ENCODE measurements around the gene NEK1.

Gene NEK1

GRCh38 chr4:169611157-169611556, 1.2 kb downstream of the NEK1 start:
- peak overlapping the region; percentile 98 for H3K27ac Mint-ChIP-seq (ENCODE audit: low read depth)
- peak overlapping the region; percentile 99 for H3K4me3 Mint-ChIP-seq
- peaks cover 13% of the 10 kb centered on the region for H3K36me3 Mint-ChIP-seq (ENCODE audit: insufficient read depth)
- peaks cover 43% of the 10 kb centered on the region for H3K4me1 Mint-ChIP-seq
- ATAC-seq (replicated peaks; ENCODE audit: extremely low read depth, poor library complexity, severe bottlenecking) (no peak), DNase-seq (ENCODE audit: low spot score in 2 of 2) (no peak)
- H3K9me3 Mint-ChIP-seq = no peaks in the 10 kb centered on the region
- H3K27me3 Mint-ChIP-seq = no peaks in the 10 kb centered on the region

- Mint-ChIP-seq H3K4me3 (no peak overlapping the region), H3K27ac (ENCODE audit: low read depth) (no peak overlapping the region), H3K4me1 (peaks cover 13% of the 10 kb centered on the region), H3K36me3 (ENCODE audit: insufficient read depth) (peaks cover 13% of the 10 kb centered on the region), H3K9me3 (no peaks in the 10 kb centered on the region), H3K27me3 (no peaks in the 10 kb centered on the region)
- ATAC-seq (replicated peaks; ENCODE audit: extremely low read depth, poor library complexity, severe bottlenecking) (no peak), DNase-seq (ENCODE audit: low spot score in 2 of 2) (no peak)
Measured at GRCh38 chr4:169604903-169605331, 7.5 kb downstream of the NEK1 start.

- no peaks in the 10 kb centered on the region for H3K9me3 Mint-ChIP-seq
- H3K27ac Mint-ChIP-seq (ENCODE audit: low read depth) = no peak overlapping the region
- no peaks in the 10 kb centered on the region for H3K27me3 Mint-ChIP-seq
- H3K36me3 Mint-ChIP-seq (ENCODE audit: insufficient read depth) = peaks cover 13% of the 10 kb centered on the region
- peaks cover 13% of the 10 kb centered on the region for H3K4me1 Mint-ChIP-seq
- DNase-seq (ENCODE audit: low spot score in 2 of 2) = no peak
- ATAC-seq (replicated peaks; ENCODE audit: extremely low read depth, poor library complexity, severe bottlenecking) = no peak
- H3K4me3 Mint-ChIP-seq = no peak overlapping the region
Measured at GRCh38 chr4:169604131-169604900, 8.1 kb downstream of the NEK1 start.

GRCh38 chr4:169603312-169603711, 9.1 kb downstream of the NEK1 start:
- H3K4me3 Mint-ChIP-seq = no peak overlapping the region
- H3K27me3 Mint-ChIP-seq = no peaks in the 10 kb centered on the region
- ATAC-seq (replicated peaks; ENCODE audit: extremely low read depth, poor library complexity, severe bottlenecking) = no peak
- DNase-seq (ENCODE audit: low spot score in 2 of 2) = no peak
- H3K4me1 Mint-ChIP-seq = peaks cover 13% of the 10 kb centered on the region
- no peak overlapping the region for H3K27ac Mint-ChIP-seq (ENCODE audit: low read depth)
- peaks cover 15% of the 10 kb centered on the region for H3K36me3 Mint-ChIP-seq (ENCODE audit: insufficient read depth)
- H3K9me3 Mint-ChIP-seq = no peaks in the 10 kb centered on the region

- H3K9me3 Mint-ChIP-seq = no peaks in the 10 kb centered on the region
- no peak for DNase-seq (ENCODE audit: low spot score in 2 of 2)
- peaks cover 3% of the 10 kb centered on the region for H3K4me1 Mint-ChIP-seq
- H3K27ac Mint-ChIP-seq (ENCODE audit: low read depth) = no peak overlapping the region
- no peak overlapping the region for H3K4me3 Mint-ChIP-seq
- ATAC-seq (replicated peaks; ENCODE audit: extremely low read depth, poor library complexity, severe bottlenecking) = no peak
- H3K36me3 Mint-ChIP-seq (ENCODE audit: insufficient read depth) = peaks cover 20% of the 10 kb centered on the region
- H3K27me3 Mint-ChIP-seq = no peaks in the 10 kb centered on the region
Measured at GRCh38 chr4:169601016-169601771, 11.2 kb downstream of the NEK1 start.

- ATAC-seq (replicated peaks; ENCODE audit: extremely low read depth, poor library complexity, severe bottlenecking) (no peak), DNase-seq (ENCODE audit: low spot score in 2 of 2) (no peak)
- no peaks in the 10 kb centered on the region for H3K4me1 Mint-ChIP-seq
- no peaks in the 10 kb centered on the region for H3K9me3 Mint-ChIP-seq
- H3K36me3 Mint-ChIP-seq (ENCODE audit: insufficient read depth) = peaks cover 14% of the 10 kb centered on the region
- H3K27ac Mint-ChIP-seq (ENCODE audit: low read depth) = no peak overlapping the region
- H3K27me3 Mint-ChIP-seq = no peaks in the 10 kb centered on the region
- H3K4me3 Mint-ChIP-seq = no peak overlapping the region
Measured at GRCh38 chr4:169594560-169595195, 17.7 kb downstream of the NEK1 start.

- no peaks in the 10 kb centered on the region for H3K9me3 Mint-ChIP-seq
- no peak for DNase-seq (ENCODE audit: low spot score in 2 of 2)
- no peak overlapping the region for H3K27ac Mint-ChIP-seq (ENCODE audit: low read depth)
- ATAC-seq (replicated peaks; ENCODE audit: extremely low read depth, poor library complexity, severe bottlenecking) = no peak
- no peaks in the 10 kb centered on the region for H3K27me3 Mint-ChIP-seq
- H3K4me3 Mint-ChIP-seq = no peak overlapping the region
- H3K4me1 Mint-ChIP-seq = no peaks in the 10 kb centered on the region
- peaks cover 15% of the 10 kb centered on the region for H3K36me3 Mint-ChIP-seq (ENCODE audit: insufficient read depth)
Measured at GRCh38 chr4:169593050-169593560, 19.3 kb downstream of the NEK1 start.

GRCh38 chr4:169583563-169583962, 28.8 kb downstream of the NEK1 start:
- peaks cover 19% of the 10 kb centered on the region for H3K36me3 Mint-ChIP-seq (ENCODE audit: insufficient read depth)
- H3K4me3 Mint-ChIP-seq = no peak overlapping the region
- H3K27me3 Mint-ChIP-seq = no peaks in the 10 kb centered on the region
- H3K9me3 Mint-ChIP-seq = no peaks in the 10 kb centered on the region
- ATAC-seq (replicated peaks; ENCODE audit: extremely low read depth, poor library complexity, severe bottlenecking) (no peak), DNase-seq (ENCODE audit: low spot score in 2 of 2) (no peak)
- H3K4me1 Mint-ChIP-seq = no peaks in the 10 kb centered on the region
- no peak overlapping the region for H3K27ac Mint-ChIP-seq (ENCODE audit: low read depth)

GRCh38 chr4:169582706-169583105, 29.7 kb downstream of the NEK1 start:
- DNase-seq (ENCODE audit: low spot score in 2 of 2) = no peak
- Mint-ChIP-seq H3K36me3 (ENCODE audit: insufficient read depth) (peaks cover 19% of the 10 kb centered on the region), H3K27me3 (no peaks in the 10 kb centered on the region), H3K27ac (ENCODE audit: low read depth) (no peak overlapping the region), H3K4me1 (no peaks in the 10 kb centered on the region), H3K4me3 (no peak overlapping the region), H3K9me3 (no peaks in the 10 kb centered on the region)
- ATAC-seq (replicated peaks; ENCODE audit: extremely low read depth, poor library complexity, severe bottlenecking) = no peak

- DNase-seq (ENCODE audit: low spot score in 2 of 2) (no peak), ATAC-seq (replicated peaks; ENCODE audit: extremely low read depth, poor library complexity, severe bottlenecking) (no peak)
- H3K27ac Mint-ChIP-seq (ENCODE audit: low read depth) = no peak overlapping the region
- no peaks in the 10 kb centered on the region for H3K27me3 Mint-ChIP-seq
- H3K4me3 Mint-ChIP-seq = no peak overlapping the region
- no peaks in the 10 kb centered on the region for H3K4me1 Mint-ChIP-seq
- peaks cover 19% of the 10 kb centered on the region for H3K36me3 Mint-ChIP-seq (ENCODE audit: insufficient read depth)
- no peaks in the 10 kb centered on the region for H3K9me3 Mint-ChIP-seq
Measured at GRCh38 chr4:169582203-169582602, 30.2 kb downstream of the NEK1 start.

GRCh38 chr4:169573889-169574288, 38.5 kb downstream of the NEK1 start:
- peaks cover 15% of the 10 kb centered on the region for H3K4me1 Mint-ChIP-seq
- no peak overlapping the region for H3K4me3 Mint-ChIP-seq
- ATAC-seq (replicated peaks; ENCODE audit: extremely low read depth, poor library complexity, severe bottlenecking) (no peak), DNase-seq (ENCODE audit: low spot score in 2 of 2) (no peak)
- peaks cover 17% of the 10 kb centered on the region for H3K36me3 Mint-ChIP-seq (ENCODE audit: insufficient read depth)
- no peak overlapping the region for H3K27ac Mint-ChIP-seq (ENCODE audit: low read depth)
- H3K27me3 Mint-ChIP-seq = no peaks in the 10 kb centered on the region
- H3K9me3 Mint-ChIP-seq = no peaks in the 10 kb centered on the region

- no peak for DNase-seq (ENCODE audit: low spot score in 2 of 2)
- Mint-ChIP-seq H3K27me3 (no peaks in the 10 kb centered on the region), H3K4me3 (no peak overlapping the region), H3K4me1 (peaks cover 17% of the 10 kb centered on the region), H3K9me3 (no peaks in the 10 kb centered on the region), H3K27ac (ENCODE audit: low read depth) (no peak overlapping the region), H3K36me3 (ENCODE audit: insufficient read depth) (peaks cover 17% of the 10 kb centered on the region)
- no peak for ATAC-seq (replicated peaks; ENCODE audit: extremely low read depth, poor library complexity, severe bottlenecking)
Measured at GRCh38 chr4:169571435-169571834, 40.9 kb downstream of the NEK1 start.
